HL-60 (cell line): ENCODE results near the gene CYP1A2.

Experiments
- CTCF ChIP-seq: IDR thresholded peaks from one replicate; pipeline ENCODE4 v1.5.1; 2011; ENCODE audit warnings: low read length, control low read depth, inconsistent platforms; ENCODE audit not compliant: insufficient read depth
- TF ChIP-seq, protein P1 (sequence below): IDR thresholded peaks from 2 replicates; pipeline ENCODE4 v1.6.1; 2012; ENCODE audit warnings: low read depth; ENCODE audit not compliant: insufficient replicate concordance

DNA sequence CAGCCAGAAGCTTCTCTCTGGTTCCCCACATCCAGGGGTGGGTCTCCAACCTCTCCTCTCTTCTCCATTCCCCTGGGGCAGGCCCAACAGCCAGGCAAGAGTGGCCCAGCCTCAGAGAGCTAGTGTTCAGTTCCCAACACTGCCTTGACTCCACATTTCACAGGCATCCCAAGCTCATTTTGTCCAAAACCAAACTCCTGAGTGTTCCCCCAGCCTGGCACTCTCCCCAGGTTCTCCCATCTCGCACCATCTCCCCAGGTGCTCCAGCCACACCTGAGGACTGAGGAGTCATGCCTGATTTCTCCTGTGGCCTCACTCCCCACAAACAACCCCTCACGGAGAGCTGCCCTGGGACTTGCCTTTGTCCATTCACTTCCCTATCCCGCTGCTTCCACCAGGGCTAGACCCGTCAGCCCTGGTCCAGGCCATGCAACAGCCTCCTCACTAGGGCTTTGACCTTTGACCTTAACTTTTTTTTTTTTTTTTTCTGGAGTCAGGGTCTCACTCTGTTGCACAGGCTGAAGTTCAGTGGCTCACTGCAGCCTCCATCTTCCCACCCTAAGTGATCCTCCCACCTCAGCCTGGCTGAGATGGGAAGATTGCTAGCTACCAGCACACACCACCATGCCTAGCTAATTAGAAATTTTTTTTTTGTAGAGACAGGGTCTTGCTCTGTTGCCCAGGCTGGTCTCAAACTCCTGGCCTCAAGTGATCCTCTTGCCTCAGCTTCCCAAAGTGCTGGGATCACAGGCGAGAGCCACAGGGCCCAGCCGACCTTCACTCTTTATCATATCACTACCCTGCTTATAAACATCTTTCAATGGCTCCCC is 29.3 kb downstream of the CYP1A2 start:
- no peak for TF ChIP-seq CTCF
- TF ChIP-seq, protein P1, sequence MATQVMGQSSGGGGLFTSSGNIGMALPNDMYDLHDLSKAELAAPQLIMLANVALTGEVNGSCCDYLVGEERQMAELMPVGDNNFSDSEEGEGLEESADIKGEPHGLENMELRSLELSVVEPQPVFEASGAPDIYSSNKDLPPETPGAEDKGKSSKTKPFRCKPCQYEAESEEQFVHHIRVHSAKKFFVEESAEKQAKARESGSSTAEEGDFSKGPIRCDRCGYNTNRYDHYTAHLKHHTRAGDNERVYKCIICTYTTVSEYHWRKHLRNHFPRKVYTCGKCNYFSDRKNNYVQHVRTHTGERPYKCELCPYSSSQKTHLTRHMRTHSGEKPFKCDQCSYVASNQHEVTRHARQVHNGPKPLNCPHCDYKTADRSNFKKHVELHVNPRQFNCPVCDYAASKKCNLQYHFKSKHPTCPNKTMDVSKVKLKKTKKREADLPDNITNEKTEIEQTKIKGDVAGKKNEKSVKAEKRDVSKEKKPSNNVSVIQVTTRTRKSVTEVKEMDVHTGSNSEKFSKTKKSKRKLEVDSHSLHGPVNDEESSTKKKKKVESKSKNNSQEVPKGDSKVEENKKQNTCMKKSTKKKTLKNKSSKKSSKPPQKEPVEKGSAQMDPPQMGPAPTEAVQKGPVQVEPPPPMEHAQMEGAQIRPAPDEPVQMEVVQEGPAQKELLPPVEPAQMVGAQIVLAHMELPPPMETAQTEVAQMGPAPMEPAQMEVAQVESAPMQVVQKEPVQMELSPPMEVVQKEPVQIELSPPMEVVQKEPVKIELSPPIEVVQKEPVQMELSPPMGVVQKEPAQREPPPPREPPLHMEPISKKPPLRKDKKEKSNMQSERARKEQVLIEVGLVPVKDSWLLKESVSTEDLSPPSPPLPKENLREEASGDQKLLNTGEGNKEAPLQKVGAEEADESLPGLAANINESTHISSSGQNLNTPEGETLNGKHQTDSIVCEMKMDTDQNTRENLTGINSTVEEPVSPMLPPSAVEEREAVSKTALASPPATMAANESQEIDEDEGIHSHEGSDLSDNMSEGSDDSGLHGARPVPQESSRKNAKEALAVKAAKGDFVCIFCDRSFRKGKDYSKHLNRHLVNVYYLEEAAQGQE, result no peak
